K562 (cell line): Measurements from ENCODE around the gene LETM1. TPM values are rescaled to one million over a fixed set of nuclear protein-coding genes. Genes with fewer than 3 reads are reported as not detected.

Source experiments
- FOXA1 ChIP-seq: fragments of 450-650 bp; IDR thresholded peaks from 2 replicates; pipeline ENCODE4 v1.6.1; 2016; ENCODE audit warnings: mild to moderate bottlenecking, borderline replicate concordance
- HDAC6 ChIP-seq: IDR thresholded peaks from 2 replicates; pipeline ENCODE4 v1.6.1; 2012; ENCODE audit warnings: low read depth, mild to moderate bottlenecking, control low read depth, inconsistent platforms, low read length, moderate library complexity
- NR2F6 ChIP-seq: fragments of 450-650 bp; formaldehyde crosslinking; IDR thresholded peaks from 2 replicates; pipeline ENCODE4 v1.4.0; 2020; ENCODE audit warnings: mild to moderate bottlenecking
- PPARD ChIP-seq: fragments of 250-450 bp; sonication (Bioruptor Pico); IDR thresholded peaks from 2 replicates; pipeline ENCODE4 v1.8.0; 2022; ENCODE audit warnings: inconsistent platforms, mild to moderate bottlenecking, moderate library complexity
- PRMT5 ChIP-seq: sonication (generic); formaldehyde crosslinking; IDR thresholded peaks from 2 replicates; pipeline ENCODE4 v1.5.0; 2020; ENCODE audit warnings: missing genetic modification reagents
- WHSC1 ChIP-seq: IDR thresholded peaks from one replicate; pipeline ENCODE4 v1.6.1; 2012; ENCODE audit warnings: low read length, control low read depth, inconsistent platforms
- ZKSCAN1 ChIP-seq: fragments of 150-350 bp; IDR thresholded peaks from 2 replicates; pipeline ENCODE4 v1.6.1; 2016; ENCODE audit warnings: low read depth, low read length
- polyA plus RNA-seq, 8 experiments: library from polyadenylated mRNA; depleted of rRNA in 4 of 8; stranded (reverse) in 5 of 8; unstranded in 3 of 8; fragments of >200 nt; fragmentation: Nextera tagmentation in 2 of 8; fragmentation: Illumina TruSeq in 1 of 8; extraction: Ambion mirVana in 2 of 8; extraction: Trizol in 1 of 8; gene quantifications; 2 replicates each; pipeline versions ENCODE4 v1.2.1 to v1.2.3, GENCODE V29; 2011 to 2014; ENCODE audit warnings: inconsistent platforms in 1 of 8, missing spikeins in 1 of 8
- total RNA-seq, 7 experiments: library from RNA; depleted of rRNA in 6 of 7; stranded (reverse); fragments of >200 nt in 6 of 7; fragmentation: Illumina TruSeq in 2 of 7; extraction: Trizol in 2 of 7; gene quantifications; 2 replicates each; pipeline versions ENCODE4 v1.2.1 to v1.2.3, GENCODE V29; 2011 to 2021; ENCODE audit warnings: low replicate concordance in 1 of 7
- TF ChIP-seq, protein P1 (sequence below), 2 experiments: fragments of 450-650 bp; IDR thresholded peaks; 2 replicates each; pipeline ENCODE4 v1.6.1; 2018; ENCODE audit warnings: mild to moderate bottlenecking in 2 of 2, low read depth in 1 of 2; ENCODE audit not compliant: partially characterized antibody in 2 of 2
- TF ChIP-seq, protein P2 (sequence below), 2 experiments: fragments of 250-450 bp in 1 of 2; fragments of 450-650 bp in 1 of 2; sonication (Bioruptor Pico) in 1 of 2; IDR thresholded peaks; 2 replicates each; pipeline versions ENCODE4 v1.6.1 to v1.8.0; 2016 to 2021; ENCODE audit warnings: mild to moderate bottlenecking in 2 of 2, moderate library complexity in 2 of 2, missing compliant biosample characterization in 1 of 2, missing genetic modification characterization in 1 of 2

LETM1 gene
- total and polyA plus RNA-seq, 9 of the 15 experiments (the other 6 are each of a cell fraction or from before 2014, with no cell fraction given): 3.9 to 109 (median 35.0) TPM

DNA sequence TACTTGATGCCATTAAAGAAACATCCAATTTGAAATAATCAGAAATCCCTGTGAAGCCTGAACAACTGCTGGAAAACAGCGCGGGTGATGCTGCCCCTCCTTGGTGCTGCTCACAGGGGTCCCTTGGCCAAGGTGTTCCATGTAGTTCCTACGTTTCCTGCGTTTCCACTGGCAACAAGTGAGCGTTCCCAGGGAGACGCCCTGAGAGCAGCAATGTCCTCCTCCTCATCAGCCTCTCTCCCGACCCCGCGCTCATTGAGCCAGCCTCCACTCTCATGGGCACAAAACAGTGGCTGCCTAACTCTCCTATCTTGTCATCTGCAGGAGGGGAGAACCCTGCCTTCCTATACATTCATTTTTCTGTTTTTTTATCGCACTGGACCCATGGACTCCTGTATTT lies 18.9 kb downstream of the LETM1 start (continued):
- TF ChIP-seq, protein P1, sequence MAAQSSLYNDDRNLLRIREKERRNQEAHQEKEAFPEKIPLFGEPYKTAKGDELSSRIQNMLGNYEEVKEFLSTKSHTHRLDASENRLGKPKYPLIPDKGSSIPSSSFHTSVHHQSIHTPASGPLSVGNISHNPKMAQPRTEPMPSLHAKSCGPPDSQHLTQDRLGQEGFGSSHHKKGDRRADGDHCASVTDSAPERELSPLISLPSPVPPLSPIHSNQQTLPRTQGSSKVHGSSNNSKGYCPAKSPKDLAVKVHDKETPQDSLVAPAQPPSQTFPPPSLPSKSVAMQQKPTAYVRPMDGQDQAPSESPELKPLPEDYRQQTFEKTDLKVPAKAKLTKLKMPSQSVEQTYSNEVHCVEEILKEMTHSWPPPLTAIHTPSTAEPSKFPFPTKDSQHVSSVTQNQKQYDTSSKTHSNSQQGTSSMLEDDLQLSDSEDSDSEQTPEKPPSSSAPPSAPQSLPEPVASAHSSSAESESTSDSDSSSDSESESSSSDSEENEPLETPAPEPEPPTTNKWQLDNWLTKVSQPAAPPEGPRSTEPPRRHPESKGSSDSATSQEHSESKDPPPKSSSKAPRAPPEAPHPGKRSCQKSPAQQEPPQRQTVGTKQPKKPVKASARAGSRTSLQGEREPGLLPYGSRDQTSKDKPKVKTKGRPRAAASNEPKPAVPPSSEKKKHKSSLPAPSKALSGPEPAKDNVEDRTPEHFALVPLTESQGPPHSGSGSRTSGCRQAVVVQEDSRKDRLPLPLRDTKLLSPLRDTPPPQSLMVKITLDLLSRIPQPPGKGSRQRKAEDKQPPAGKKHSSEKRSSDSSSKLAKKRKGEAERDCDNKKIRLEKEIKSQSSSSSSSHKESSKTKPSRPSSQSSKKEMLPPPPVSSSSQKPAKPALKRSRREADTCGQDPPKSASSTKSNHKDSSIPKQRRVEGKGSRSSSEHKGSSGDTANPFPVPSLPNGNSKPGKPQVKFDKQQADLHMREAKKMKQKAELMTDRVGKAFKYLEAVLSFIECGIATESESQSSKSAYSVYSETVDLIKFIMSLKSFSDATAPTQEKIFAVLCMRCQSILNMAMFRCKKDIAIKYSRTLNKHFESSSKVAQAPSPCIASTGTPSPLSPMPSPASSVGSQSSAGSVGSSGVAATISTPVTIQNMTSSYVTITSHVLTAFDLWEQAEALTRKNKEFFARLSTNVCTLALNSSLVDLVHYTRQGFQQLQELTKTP (IDR thresholded peaks at IDR 0.05; ENCODE audit: low read depth in 1 of 2, partially characterized antibody in 2 of 2): no peak
- TF ChIP-seq, protein P2, sequence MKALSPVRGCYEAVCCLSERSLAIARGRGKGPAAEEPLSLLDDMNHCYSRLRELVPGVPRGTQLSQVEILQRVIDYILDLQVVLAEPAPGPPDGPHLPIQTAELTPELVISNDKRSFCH (CRISPR knock-in tag; IDR thresholded peaks at IDR 0.05): no peak
- TF ChIP-seq, protein P2 (tag; IDR thresholded peaks at IDR 0.05): no peak
- TF ChIP-seq PPARD (no peak), FOXA1 (no peak), ZKSCAN1 (no peak), HDAC6 (no peak), NR2F6 (CRISPR knock-in tag) (no peak), WHSC1 (no peak), PRMT5 (CRISPR knock-in tag) (no peak)
- TF ChIP-seq, all 486 proteins: peak for 0
